ENCODE measurements around the gene OPCML.

DNA sequence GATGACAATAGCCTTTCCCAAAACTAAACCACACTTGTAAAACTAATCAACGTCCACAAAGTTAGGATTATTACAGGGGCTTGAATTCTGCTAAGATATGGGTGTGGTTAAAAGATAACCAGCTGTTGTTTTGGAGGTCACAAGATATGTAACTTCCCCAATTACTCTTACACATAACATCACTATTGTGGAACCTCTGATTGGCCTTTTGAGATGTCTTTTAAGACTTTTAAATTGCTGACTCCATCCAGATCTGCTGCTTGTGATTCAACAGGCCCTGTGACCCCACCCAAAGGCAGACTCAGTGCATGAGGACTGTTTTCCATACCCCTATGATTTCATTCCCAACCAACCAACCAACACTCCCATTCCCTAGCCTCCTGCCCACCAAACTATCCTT lies 893.9 kb downstream of the OPCML start:
- no peak for TF ChIP-seq POLR2A (IDR thresholded peaks at IDR 0.05)
- TF ChIP-seq, protein P1, sequence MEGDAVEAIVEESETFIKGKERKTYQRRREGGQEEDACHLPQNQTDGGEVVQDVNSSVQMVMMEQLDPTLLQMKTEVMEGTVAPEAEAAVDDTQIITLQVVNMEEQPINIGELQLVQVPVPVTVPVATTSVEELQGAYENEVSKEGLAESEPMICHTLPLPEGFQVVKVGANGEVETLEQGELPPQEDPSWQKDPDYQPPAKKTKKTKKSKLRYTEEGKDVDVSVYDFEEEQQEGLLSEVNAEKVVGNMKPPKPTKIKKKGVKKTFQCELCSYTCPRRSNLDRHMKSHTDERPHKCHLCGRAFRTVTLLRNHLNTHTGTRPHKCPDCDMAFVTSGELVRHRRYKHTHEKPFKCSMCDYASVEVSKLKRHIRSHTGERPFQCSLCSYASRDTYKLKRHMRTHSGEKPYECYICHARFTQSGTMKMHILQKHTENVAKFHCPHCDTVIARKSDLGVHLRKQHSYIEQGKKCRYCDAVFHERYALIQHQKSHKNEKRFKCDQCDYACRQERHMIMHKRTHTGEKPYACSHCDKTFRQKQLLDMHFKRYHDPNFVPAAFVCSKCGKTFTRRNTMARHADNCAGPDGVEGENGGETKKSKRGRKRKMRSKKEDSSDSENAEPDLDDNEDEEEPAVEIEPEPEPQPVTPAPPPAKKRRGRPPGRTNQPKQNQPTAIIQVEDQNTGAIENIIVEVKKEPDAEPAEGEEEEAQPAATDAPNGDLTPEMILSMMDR (IDR thresholded peaks at IDR 0.05), result no peak

Data from lower leg skin (tissue), 3 donors.